Suprapubic skin (tissue), 4 donors: ENCODE data around the gene DPM2.

Experiments used
- CTCF ChIP-seq, 2 donors: fragments of 200-600 bp in 1 of 2; fragments of 450-650 bp in 1 of 2; sonication (generic) in 1 of 2; IDR thresholded peaks; one replicate each; pipeline ENCODE4 v1.5.1; 2016 to 2019; ENCODE audit warnings: antibody characterized with exemption in 2 of 2, mild to moderate bottlenecking in 1 of 2, moderate library complexity in 1 of 2
- EP300 ChIP-seq: sonication (generic); formaldehyde crosslinking; IDR thresholded peaks from one replicate; pipeline ENCODE4 v1.6.1; 2017; ENCODE audit warnings: antibody characterized with exemption
- POLR2AphosphoS5 ChIP-seq, 3 donors: sonication (generic); formaldehyde crosslinking; IDR thresholded peaks; one replicate each; pipeline ENCODE4 v1.6.1; 2017; ENCODE audit warnings: antibody characterized with exemption in 3 of 3

- TF ChIP-seq CTCF (IDR thresholded peaks at IDR 0.05) (no peak), EP300 (no peak), POLR2AphosphoS5 (IDR thresholded peaks at IDR 0.05) (no peak)
Measured at GRCh38 chr9:127927988-127928675, 9.5 kb downstream of the DPM2 start.
